Esophagus muscularis mucosa (tissue), 4 donors: ENCODE data around the gene PIK3CD.

Experiments
- EP300 ChIP-seq: sonication (generic); formaldehyde crosslinking; IDR thresholded peaks from one replicate; pipeline ENCODE4 v1.6.1; 2017; ENCODE audit warnings: antibody characterized with exemption
- POLR2A ChIP-seq: fragments of 450-650 bp; IDR thresholded peaks from one replicate; pipeline ENCODE4 v1.6.1; 2017; ENCODE audit warnings: antibody characterized with exemption, moderate library complexity, mild to moderate bottlenecking, low read depth
- POLR2AphosphoS5 ChIP-seq, 2 donors: sonication (generic); formaldehyde crosslinking; IDR thresholded peaks; one replicate each; pipeline ENCODE4 v1.6.1; 2017; ENCODE audit warnings: antibody characterized with exemption in 2 of 2
- TF ChIP-seq, protein P1 (sequence below), 3 experiments: fragments of 200-600 bp in 2 of 3; fragments of 450-650 bp in 1 of 3; sonication (generic) in 2 of 3; IDR thresholded peaks; one replicate each; pipeline ENCODE4 v1.5.1; 2017 to 2019; ENCODE audit warnings: antibody characterized with exemption in 3 of 3, mild to moderate bottlenecking in 2 of 3, moderate library complexity in 1 of 3

DNA sequence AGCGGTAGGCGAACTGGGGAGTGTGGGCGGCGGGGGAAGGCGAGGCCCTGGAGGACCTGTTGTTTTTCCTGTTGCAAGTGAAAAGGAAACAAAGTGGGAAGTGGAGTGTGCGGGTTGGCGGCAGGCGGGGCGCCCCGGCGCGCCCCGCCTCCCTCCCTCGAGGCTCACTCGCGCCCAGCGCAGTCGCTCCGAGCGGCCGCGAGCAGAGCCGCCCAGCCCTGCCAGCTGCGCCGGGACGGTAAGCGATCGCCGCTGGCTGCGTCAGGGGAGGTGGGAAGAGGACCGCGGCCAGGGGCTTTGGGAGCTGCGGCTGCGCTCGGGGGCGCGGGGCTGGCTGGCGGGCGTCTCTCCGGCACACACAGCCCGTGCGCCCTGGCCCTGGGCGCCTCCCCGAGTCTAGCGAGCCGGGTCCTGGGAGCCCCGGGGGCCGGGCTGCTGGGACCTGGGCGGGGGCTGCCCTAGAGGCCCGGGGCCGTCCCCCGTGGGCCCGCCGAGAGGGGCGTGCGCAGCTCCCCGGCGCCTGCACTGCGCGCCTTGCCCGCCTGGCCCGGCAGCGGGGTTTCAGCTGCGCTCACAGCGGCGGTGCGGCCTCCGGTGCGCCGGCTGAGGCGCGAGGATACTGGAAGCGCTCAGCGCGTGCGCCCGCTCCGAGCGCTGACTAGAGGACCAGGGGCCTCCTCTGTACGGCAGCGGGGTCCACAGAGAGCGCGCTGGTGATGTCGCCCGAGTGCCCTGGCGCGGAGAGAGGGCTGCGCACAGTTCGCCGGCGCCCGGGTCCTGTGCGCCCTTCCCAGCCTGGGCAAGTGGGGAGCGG is at the start of gene PIK3CD:
- TF ChIP-seq, protein P1, sequence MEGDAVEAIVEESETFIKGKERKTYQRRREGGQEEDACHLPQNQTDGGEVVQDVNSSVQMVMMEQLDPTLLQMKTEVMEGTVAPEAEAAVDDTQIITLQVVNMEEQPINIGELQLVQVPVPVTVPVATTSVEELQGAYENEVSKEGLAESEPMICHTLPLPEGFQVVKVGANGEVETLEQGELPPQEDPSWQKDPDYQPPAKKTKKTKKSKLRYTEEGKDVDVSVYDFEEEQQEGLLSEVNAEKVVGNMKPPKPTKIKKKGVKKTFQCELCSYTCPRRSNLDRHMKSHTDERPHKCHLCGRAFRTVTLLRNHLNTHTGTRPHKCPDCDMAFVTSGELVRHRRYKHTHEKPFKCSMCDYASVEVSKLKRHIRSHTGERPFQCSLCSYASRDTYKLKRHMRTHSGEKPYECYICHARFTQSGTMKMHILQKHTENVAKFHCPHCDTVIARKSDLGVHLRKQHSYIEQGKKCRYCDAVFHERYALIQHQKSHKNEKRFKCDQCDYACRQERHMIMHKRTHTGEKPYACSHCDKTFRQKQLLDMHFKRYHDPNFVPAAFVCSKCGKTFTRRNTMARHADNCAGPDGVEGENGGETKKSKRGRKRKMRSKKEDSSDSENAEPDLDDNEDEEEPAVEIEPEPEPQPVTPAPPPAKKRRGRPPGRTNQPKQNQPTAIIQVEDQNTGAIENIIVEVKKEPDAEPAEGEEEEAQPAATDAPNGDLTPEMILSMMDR (IDR thresholded peaks at IDR 0.05), result no peak
- TF ChIP-seq POLR2A (no peak), POLR2AphosphoS5 (IDR thresholded peaks at IDR 0.05) (no peak), EP300 (no peak)
